HCT116 (cell line): Measurements from ENCODE around the gene SCTR. TPM values are rescaled to one million over a fixed set of nuclear protein-coding genes. Genes with fewer than 3 reads are reported as not detected.

ENCODE experiments used
- ATAC-seq: fragments of 200-7000 bp; cut with Tn5 transposase; 2 replicates; pipeline ENCODE4 v1.9.1; 2020; ENCODE audit warnings: mild to moderate bottlenecking, moderate library complexity
- BruUV-seq: library from RNA; stranded (reverse); fragments of 400-500 nt; replicated peaks from 2 replicates; lab custom pipeline; 2021; lab: Mats Ljungman, UMichigan
- CTCF ChIA-PET: fragments of 300-600 bp; sonication (Branson Sonifier 250); formaldehyde crosslinking; loops from one replicate; lab custom pipeline; 2021; ENCODE audit warnings: antibody characterized with exemption; lab: Charles Lee
- POLR2A ChIA-PET: fragments of 300-600, 350-600 bp; sonication (Branson Sonifier 250); formaldehyde crosslinking; loops from one replicate; lab custom pipeline; 2021; ENCODE audit warnings: antibody characterized with exemption; lab: Charles Lee
- RAD21 ChIA-PET, 2 experiments: fragments of 300-600 bp; sonication (Branson Sonifier 250); formaldehyde crosslinking; loops; one replicate each; lab custom pipeline; 2023; ENCODE audit warnings: low total read pairs in 2 of 2; ENCODE audit not compliant: uncharacterized antibody in 2 of 2, unreplicated experiment in 2 of 2, low non-redundant PET in 1 of 2; lab: Charles Lee
- DNase-seq: peaks from one replicate; pipeline ENCODE4 v3.0.0-alpha.2; 2010; ENCODE audit warnings: low read depth, low spot score
- H2AFZ ChIP-seq: fragments of 200-600 bp; shearing (Covaris generic), sonication (generic); 2 replicates; pipeline ENCODE4 v1.6.1; 2017; ENCODE audit warnings: low read depth, mixed run types, mixed read lengths, antibody characterized with exemption, low read length; ENCODE audit not compliant: poor library complexity, severe bottlenecking
- H3K27ac ChIP-seq: 2 replicates; pipeline ENCODE4 v1.5.1; 2012; ENCODE audit warnings: low read depth, low read length
- H3K27me3 ChIP-seq: fragments of 200-600 bp; sonication (generic); 2 replicates; pipeline ENCODE4 v1.6.1; 2016; ENCODE audit warnings: mixed run types, low read length, mixed read lengths; ENCODE audit not compliant: insufficient read depth
- H3K36me3 ChIP-seq, 2 experiments: fragments of 200-500 bp in 1 of 2; fragments of 200-600 bp in 1 of 2; sonication (Bioruptor generic) in 1 of 2; sonication (generic) in 1 of 2; 2 replicates each; pipeline versions ENCODE4 v1.5.1 to v1.6.1; 2014 to 2016; ENCODE audit warnings: low read length in 2 of 2, inconsistent platforms in 1 of 2, mixed read lengths in 1 of 2, mixed run types in 1 of 2; ENCODE audit not compliant: insufficient read depth in 2 of 2, control insufficient read depth in 1 of 2
- H3K4me1 ChIP-seq, 2 experiments: fragments of 200-600 bp in 1 of 2; sonication (generic) in 1 of 2; 2 replicates each; pipeline versions ENCODE4 v1.5.1 to v1.6.1; 2012 to 2017; ENCODE audit warnings: low read length in 2 of 2, inconsistent platforms in 1 of 2, mild to moderate bottlenecking in 1 of 2, mixed read lengths in 1 of 2, mixed run types in 1 of 2, moderate library complexity in 1 of 2; ENCODE audit not compliant: insufficient read depth in 2 of 2, control insufficient read depth in 1 of 2
- H3K4me2 ChIP-seq: fragments of 200-600 bp; sonication (generic); 2 replicates; pipeline ENCODE4 v1.6.1; 2017; ENCODE audit warnings: mixed run types, low read length, mixed read lengths
- H3K4me3 ChIP-seq, 2 experiments: fragments of 200-600 bp in 1 of 2; sonication (generic) in 1 of 2; replicated peaks in 1 of 2; 2 replicates each; pipeline ENCODE4 v1.5.1; 2011 to 2016; ENCODE audit warnings: low read length in 2 of 2, control low read depth in 1 of 2, low read depth in 1 of 2, mild to moderate bottlenecking in 1 of 2, mixed read lengths in 1 of 2, mixed run types in 1 of 2
- H3K79me2 ChIP-seq: fragments of 200-600 bp; sonication (generic); 2 replicates; pipeline ENCODE4 v1.6.1; 2017; ENCODE audit warnings: mild to moderate bottlenecking, mixed run types, low read length, moderate library complexity, mixed read lengths; ENCODE audit not compliant: insufficient read depth
- H3K9ac ChIP-seq: fragments of 200-600 bp; sonication (generic); 2 replicates; pipeline ENCODE4 v1.6.1; 2016; ENCODE audit warnings: low read length, mixed read lengths
- H3K9me2 ChIP-seq: fragments of 200-600 bp; sonication (generic), shearing (Covaris generic); 2 replicates; pipeline ENCODE4 v1.6.1; 2017; ENCODE audit warnings: mixed run types, mild to moderate bottlenecking, moderate library complexity; ENCODE audit not compliant: insufficient read depth
- H3K9me3 ChIP-seq, 2 experiments: fragments of 200-500 bp in 1 of 2; fragments of 200-600 bp in 1 of 2; sonication (Bioruptor generic) in 1 of 2; sonication (generic) in 1 of 2; 2 replicates each; pipeline ENCODE4 v1.6.1; 2014 to 2017; ENCODE audit warnings: low read length in 2 of 2, mixed read lengths in 2 of 2, inconsistent platforms in 1 of 2, low read depth in 1 of 2, mild to moderate bottlenecking in 1 of 2, mixed run types in 1 of 2, moderate library complexity in 1 of 2; ENCODE audit not compliant: control insufficient read depth in 1 of 2, insufficient read depth in 1 of 2
- H4K20me1 ChIP-seq: fragments of 200-600 bp; sonication (generic), shearing (Covaris generic); 2 replicates; pipeline ENCODE4 v1.6.1; 2017; ENCODE audit warnings: mixed run types, mild to moderate bottlenecking, moderate library complexity; ENCODE audit not compliant: insufficient read depth
- ATF3 ChIP-seq: IDR thresholded peaks from 2 replicates; pipeline ENCODE4 v1.6.1; 2012
- CEBPB ChIP-seq: IDR thresholded peaks from 2 replicates; pipeline ENCODE4 v1.6.1; 2012; ENCODE audit warnings: low read depth
- EGR1 ChIP-seq: IDR thresholded peaks from 2 replicates; pipeline ENCODE4 v1.6.1; 2012; ENCODE audit warnings: low read depth
- ELF1 ChIP-seq: IDR thresholded peaks from 2 replicates; pipeline ENCODE4 v1.6.1; 2012; ENCODE audit warnings: low read depth, borderline replicate concordance
- EZH2phosphoT487 ChIP-seq: fragments of 200-600 bp; IDR thresholded peaks from 2 replicates; pipeline ENCODE4 v1.6.1; 2018; ENCODE audit warnings: antibody characterized with exemption, borderline replicate concordance
- FOSL1 ChIP-seq: IDR thresholded peaks from 2 replicates; pipeline ENCODE4 v1.6.1; 2012; ENCODE audit warnings: low read depth
- JUND ChIP-seq: IDR thresholded peaks from 2 replicates; pipeline ENCODE4 v1.6.1; 2012
- MAX ChIP-seq: IDR thresholded peaks from 2 replicates; pipeline ENCODE4 v1.6.1; 2012
- POLR2AphosphoS5 ChIP-seq: IDR thresholded peaks from 2 replicates; pipeline ENCODE4 v1.6.1; 2011; ENCODE audit warnings: mild to moderate bottlenecking, low read depth, low read length, moderate library complexity
- RAD21 ChIP-seq: IDR thresholded peaks from 2 replicates; pipeline ENCODE4 v1.6.1; 2012; ENCODE audit warnings: low read depth, mild to moderate bottlenecking
- REST ChIP-seq: IDR thresholded peaks from 2 replicates; pipeline ENCODE4 v1.6.1; 2012; ENCODE audit warnings: low read depth
- TCF7L2 ChIP-seq: IDR thresholded peaks from 2 replicates; pipeline ENCODE4 v1.7.0; 2011; ENCODE audit warnings: borderline replicate concordance, inconsistent platforms; ENCODE audit not compliant: insufficient read depth, insufficient read length; ENCODE audit errors: extremely low read depth
- ZFX ChIP-seq: fragments of 450-650 bp; IDR thresholded peaks from 2 replicates; pipeline ENCODE4 v1.6.1; 2017
- ZNF274 ChIP-seq: fragments of 200-500 bp; sonication (Bioruptor generic); IDR thresholded peaks from 2 replicates; pipeline ENCODE4 v1.6.1; 2014; ENCODE audit warnings: mild to moderate bottlenecking, low read depth, low read length, inconsistent platforms
- intact Hi-C: fragments of 100-400 bp; cut with micrococcal nuclease; formaldehyde crosslinking; loops from 2 replicates; pipeline ENCODE4 v1.10.0; 2022
- total RNA-seq: library from RNA; stranded (reverse); gene quantifications from one replicate; pipeline ENCODE4 v1.2.1, GENCODE V29; 2021; ENCODE audit not compliant: unreplicated experiment
- TF ChIP-seq, protein P1 (sequence below): IDR thresholded peaks from 2 replicates; pipeline ENCODE4 v1.6.1; 2011; ENCODE audit warnings: mild to moderate bottlenecking, low read length, moderate library complexity; ENCODE audit not compliant: insufficient replicate concordance; ENCODE audit errors: extremely low read depth

The SCTR gene
- total RNA-seq, 1 experiment from 2014 or later, result not detected

- POLR2A ChIA-PET, result no interaction called here
- Histone ChIP-seq H3K9me3 (no peaks in the 10 kb centered on the region), H3K27me3 (no peaks in the 10 kb centered on the region), H3K4me1 (peaks cover 0 to 12% of the 10 kb centered on the region in 2 experiments; a peak in 2 of 4 replicates), H3K27ac (no peak overlapping the region), H3K9me2 (no peaks in the 10 kb centered on the region), H3K4me2 (no peak overlapping the region), H3K9ac (no peak overlapping the region), H3K79me2 (no peaks in the 10 kb centered on the region), H3K36me3 (no peaks in the 10 kb centered on the region), H3K4me3 (no peak overlapping the region), H2AFZ (no peak overlapping the region), H4K20me1 (no peaks in the 10 kb centered on the region)
- DNase-seq (no peak), ATAC-seq (no peak)
- BruUV-seq, result no TSS peak
- RAD21 ChIA-PET, result no interaction called here
- intact Hi-C loops, result loop anchor here (10.0 kb wide), 1 partner anchor 178 kb away; no protein-coding TSS in a partner anchor
- no peak for TF ChIP-seq FOSL1
- TF ChIP-seq POLR2AphosphoS5, result no peak
- no peak for TF ChIP-seq TCF7L2
- no peak for TF ChIP-seq CEBPB
- TF ChIP-seq, protein P1, sequence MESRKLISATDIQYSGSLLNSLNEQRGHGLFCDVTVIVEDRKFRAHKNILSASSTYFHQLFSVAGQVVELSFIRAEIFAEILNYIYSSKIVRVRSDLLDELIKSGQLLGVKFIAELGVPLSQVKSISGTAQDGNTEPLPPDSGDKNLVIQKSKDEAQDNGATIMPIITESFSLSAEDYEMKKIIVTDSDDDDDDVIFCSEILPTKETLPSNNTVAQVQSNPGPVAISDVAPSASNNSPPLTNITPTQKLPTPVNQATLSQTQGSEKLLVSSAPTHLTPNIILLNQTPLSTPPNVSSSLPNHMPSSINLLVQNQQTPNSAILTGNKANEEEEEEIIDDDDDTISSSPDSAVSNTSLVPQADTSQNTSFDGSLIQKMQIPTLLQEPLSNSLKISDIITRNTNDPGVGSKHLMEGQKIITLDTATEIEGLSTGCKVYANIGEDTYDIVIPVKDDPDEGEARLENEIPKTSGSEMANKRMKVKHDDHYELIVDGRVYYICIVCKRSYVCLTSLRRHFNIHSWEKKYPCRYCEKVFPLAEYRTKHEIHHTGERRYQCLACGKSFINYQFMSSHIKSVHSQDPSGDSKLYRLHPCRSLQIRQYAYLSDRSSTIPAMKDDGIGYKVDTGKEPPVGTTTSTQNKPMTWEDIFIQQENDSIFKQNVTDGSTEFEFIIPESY, result no peak
- no peak for TF ChIP-seq JUND
- no peak for TF ChIP-seq ZFX
- no peak for TF ChIP-seq ELF1
- TF ChIP-seq MAX, result no peak
- TF ChIP-seq EZH2phosphoT487, result no peak
- no peak for TF ChIP-seq ZNF274
- no peak for TF ChIP-seq REST
- TF ChIP-seq ATF3, result no peak
- TF ChIP-seq RAD21, result no peak
- TF ChIP-seq EGR1, result no peak
- CTCF ChIA-PET, result no interaction called here
Observed at GRCh38 chr2:119472749-119473148, 51.5 kb downstream of the SCTR start.
